GM21423 (cell line): ENCODE results near the gene SPG21.

Source experiments
- ATAC-seq: cut with Tn5 transposase; IDR thresholded peaks from one replicate; pipeline ENCODE4 v1.9.1; 2021; ENCODE audit warnings: mild to moderate bottlenecking, moderate library complexity; ENCODE audit not compliant: unreplicated experiment

The SPG21 gene

DNA sequence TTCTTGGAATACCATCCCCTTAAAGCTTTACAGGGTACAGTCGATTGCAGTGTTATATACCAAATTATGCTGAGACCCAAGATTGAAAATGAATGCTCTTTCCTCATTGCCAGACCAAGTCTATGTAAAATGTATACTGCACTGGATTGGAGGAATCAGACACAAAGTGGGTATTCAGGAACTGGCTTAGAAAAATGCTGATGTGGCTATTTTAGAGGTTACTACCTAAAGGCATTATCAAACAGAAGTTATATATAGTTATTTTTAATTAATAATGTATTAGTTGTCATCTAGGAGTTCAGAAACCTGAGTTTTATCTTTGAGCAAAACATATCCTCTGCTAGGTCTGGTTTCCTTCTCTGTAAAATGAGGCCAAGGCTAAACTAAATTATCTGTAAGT, 3.6 kb upstream of the SPG21 start:
- no peak for ATAC-seq

DNA sequence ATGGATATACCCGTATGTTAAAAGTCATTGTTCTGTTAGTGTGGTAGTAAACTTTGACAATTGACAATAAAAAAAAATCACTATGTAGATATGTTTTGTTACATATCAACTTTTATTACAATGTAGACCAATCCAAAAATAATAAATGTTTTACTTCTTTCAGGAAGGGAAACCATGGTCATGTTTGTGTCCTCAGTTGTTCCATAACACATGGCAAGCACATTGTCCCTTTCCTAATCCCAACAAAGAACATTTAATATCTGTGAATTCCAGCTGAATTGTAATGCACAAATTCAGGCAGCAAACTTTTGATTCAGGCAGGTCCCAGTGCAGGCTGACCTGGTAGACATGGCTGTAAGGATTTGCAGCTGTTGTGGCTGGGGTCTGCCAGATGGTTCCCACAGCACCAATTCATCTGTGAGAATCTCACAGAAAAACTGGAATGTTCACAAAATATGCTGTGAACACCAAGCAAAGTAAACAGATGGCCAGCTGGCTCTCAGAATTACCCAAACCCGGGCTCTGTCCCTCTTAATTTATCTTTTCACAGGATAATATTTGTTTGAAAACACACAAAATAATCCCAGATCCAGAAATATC, 1.9 kb upstream of the SPG21 start:
- ATAC-seq: no peak

DNA sequence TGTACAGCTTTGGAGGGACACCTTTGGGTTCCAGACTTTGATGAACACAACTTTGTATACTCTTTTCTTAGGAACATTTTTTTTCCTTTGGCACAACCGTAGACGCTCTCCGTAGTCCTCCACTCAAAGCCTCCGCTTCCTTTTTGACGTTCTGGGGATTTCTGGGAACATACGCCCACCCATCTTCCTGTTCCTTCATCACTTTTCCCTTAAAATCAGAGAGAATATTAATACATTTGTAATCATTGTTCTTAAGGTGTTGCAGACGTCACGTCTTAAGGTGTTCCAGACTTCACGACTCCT, 405 bp upstream of the SPG21 start:
- ATAC-seq: no peak

- no peak for ATAC-seq
Measured at GRCh38 chr15:64987136-64987535, 2.6 kb downstream of the SPG21 start.

- no peak for ATAC-seq
Measured at GRCh38 chr15:64985366-64986033, 4.2 kb downstream of the SPG21 start.

GRCh38 chr15:64982472-64982871, 7.2 kb downstream of the SPG21 start:
- ATAC-seq: no peak

- ATAC-seq: no peak
Measured at GRCh38 chr15:64981812-64982431, 7.8 kb downstream of the SPG21 start.

DNA sequence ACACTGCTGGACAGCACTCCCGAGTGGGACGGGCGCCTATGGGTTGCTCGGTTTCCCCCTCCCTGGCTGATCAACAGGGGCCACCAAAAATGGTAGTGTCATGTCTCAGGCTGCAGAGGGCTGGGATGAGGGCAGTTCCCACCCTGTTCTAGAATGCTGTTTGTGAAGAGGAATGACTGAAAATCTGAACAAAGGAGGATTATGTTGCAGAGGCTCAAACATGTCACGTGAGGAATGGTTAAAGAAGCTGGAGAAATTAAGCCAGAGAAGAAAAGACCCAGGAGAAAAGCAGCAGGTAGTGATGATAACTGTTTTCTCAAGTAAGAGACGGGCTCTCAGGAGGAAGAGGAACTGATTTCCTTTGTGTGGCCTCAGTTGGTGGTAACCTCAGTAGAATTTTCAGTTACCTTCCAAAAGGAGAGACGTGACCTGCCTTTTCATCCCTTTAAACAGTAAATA, 10.4 kb downstream of the SPG21 start:
- ATAC-seq: no peak

DNA sequence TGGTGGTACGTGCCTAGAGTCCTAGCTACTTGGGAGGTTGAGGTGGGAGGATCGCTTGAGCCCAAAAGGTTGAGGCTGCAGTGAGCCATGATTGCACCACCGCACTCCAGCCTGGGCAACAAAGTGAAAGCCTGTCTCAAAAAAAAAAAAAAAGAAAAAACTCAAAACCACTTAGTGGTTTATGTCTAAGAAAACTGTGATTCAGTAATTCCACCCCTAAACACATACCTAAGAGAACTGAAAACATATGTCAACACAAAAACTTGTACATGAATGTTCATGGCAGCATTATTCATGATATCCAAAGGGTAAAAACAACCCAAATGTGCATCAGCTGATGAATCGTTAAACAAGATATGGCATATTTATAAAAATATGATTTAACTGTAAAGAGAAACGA, 14.3 kb downstream of the SPG21 start:
- ATAC-seq: no peak

- ATAC-seq: no peak
Measured at GRCh38 chr15:64970698-64971097, 19.0 kb downstream of the SPG21 start.

- ATAC-seq: no peak
Measured at GRCh38 chr15:64969401-64969800, 20.3 kb downstream of the SPG21 start.

DNA sequence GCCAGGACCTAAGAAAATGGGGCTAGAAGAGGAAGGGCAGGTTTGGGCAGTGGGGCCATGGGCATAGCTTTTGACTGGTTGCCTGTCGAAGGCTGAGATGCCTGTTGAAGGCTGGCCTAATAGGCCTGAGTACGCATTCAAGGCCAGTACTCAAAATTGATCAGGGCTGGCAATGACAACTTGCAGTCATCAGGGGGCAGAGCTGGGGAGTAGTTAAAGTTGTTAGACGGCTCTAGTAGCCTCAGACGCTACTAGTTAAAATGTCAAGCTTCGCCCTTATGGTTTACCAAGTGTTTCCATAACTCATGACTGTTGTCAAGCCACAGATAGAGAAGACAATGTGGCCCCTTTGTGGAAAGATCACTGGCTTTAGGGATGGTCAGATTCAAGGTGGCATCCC, 28.7 kb downstream of the SPG21 start:
- ATAC-seq: no peak

DNA sequence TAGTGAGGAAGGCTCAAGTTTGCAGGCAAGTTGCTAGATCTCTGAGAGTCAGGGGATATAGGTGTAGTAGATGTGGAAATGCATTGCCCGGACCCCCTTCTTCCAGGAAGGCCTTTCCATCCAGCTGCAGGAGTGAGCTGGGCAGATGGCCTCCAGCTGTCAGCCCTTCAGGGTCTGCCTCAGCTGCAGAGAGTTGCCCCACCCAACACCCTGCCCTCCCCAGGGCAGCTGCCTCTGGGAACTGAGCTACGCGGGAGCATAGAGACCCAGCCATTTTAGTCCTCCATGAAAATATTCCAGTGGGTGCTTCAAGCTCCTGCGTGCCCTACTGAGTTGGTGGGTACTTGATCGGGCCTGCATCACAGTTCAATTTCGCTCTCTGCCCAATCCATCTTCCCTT, 29.6 kb downstream of the SPG21 start:
- no peak for ATAC-seq

GRCh38 chr15:64959128-64959527, 30.6 kb downstream of the SPG21 start:
- ATAC-seq: no peak

DNA sequence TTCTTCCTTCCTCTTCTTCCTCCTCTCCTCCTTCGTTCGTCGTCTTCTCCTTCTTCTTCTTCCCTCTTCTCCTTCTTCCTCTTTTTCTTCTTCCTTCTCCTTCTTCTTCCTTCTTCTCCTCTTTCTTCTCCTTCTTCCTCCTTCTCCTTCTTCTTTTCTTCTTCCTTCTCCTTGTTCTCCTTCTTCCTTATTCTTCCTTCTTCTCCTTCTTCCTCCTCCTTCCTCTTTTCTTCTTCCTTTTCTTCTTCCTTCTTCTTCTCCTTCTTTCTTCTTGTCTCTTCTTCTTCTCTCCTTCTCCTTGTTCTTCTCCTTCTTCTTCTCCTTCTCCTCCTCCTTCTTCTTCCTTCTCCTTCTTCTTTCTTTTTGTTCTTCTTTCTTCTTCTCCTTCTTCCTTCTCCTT, 35.3 kb downstream of the SPG21 start:
- no peak for ATAC-seq

DNA sequence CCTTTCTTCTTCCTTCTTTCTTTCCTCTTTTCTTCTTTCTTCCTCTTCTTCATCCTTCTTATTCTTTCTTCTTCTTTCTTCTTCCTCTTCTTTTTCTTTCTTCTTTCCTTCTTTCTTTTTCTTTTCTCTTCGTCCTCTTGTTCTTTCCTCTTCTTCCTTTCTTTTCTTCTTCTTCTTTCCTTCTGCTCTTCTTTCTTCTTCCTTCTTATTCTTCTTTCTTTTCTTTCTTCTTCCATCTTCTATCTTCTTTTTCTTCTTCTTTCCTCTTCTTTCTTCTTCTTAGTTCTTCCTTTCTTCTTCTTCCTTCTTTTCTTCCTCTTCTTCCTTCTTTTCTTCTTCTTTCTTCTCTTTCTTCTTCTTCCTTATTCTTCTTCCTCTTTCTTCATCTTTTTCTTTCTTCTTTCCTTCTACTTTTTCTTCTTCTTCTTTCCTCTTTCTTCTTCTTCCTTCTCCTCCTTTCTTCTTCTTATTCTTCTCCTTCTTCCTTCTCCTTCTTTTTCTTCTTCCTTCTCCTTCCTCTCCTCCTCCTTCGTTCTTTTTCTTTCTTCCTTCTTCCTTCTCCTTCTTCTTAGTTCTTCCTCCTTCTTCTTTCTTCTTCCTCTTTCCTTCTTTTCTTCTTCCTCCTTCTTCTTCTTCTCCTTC, 37.8 kb downstream of the SPG21 start:
- no peak for ATAC-seq

GRCh38 chr15:64950888-64951287, 38.8 kb downstream of the SPG21 start:
- ATAC-seq: no peak

DNA sequence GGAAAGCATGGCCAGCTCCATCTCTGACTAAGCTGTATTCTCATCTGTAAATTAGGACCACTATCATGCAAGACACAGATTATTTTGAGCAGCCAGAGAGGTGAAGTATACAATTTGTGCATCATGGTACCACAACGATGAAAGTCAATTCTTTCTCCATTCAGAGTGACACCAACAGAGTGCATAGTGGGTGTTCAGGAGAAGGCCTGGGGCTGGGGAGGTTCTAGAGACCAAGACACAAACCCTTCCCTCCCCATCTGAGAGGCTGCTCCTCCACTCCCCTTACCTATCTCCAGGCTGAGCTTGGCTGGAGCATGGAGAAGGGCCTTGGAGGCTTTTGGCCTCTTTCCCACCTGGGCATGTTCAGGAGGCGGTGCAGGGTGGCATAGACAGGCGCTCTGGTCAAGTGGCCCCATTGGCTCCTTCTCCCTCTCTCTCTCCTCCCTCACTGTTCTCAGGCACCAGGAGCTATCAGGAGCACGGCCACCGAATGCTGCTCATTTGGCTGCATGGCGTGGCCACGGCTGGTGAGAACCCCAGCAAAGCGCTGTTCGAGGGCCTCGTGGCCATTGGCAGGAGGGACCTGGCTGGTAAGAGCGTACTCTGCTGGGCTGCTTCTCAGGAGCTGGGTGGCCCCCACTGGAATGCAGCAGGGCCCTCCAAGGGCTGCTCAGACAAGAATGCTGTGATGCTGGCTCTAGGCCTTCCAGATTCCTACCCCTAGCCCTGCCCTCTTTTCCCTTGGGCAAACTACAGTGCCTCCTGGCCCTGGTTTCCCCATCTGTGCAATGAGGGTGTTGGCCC, 40.1 kb downstream of the SPG21 start:
- no peak for ATAC-seq

GRCh38 chr15:64948916-64949315, 40.8 kb downstream of the SPG21 start:
- ATAC-seq: no peak

- no peak for ATAC-seq
Measured at GRCh38 chr15:64947211-64947610, 42.5 kb downstream of the SPG21 start.

- no peak for ATAC-seq
Measured at GRCh38 chr15:64944961-64945360, 44.8 kb downstream of the SPG21 start.
